Esophagus squamous epithelium (tissue), 5 donors: ENCODE results near the gene PDZD4. TPM values are rescaled to one million over a fixed set of nuclear protein-coding genes. Genes with fewer than 3 reads are reported as not detected.

Experiments used
- DNase-seq: peaks from one replicate; lab custom pipeline; 2025; lab: John Stamatoyannopoulos, UW
- H3K27ac ChIP-seq, 4 donors: fragments of 200-600 bp; sonication (generic); one replicate each; pipeline ENCODE4 v1.5.1; 2016 to 2019; ENCODE audit warnings: mild to moderate bottlenecking in 1 of 4
- H3K27me3 ChIP-seq, 4 donors: fragments of 200-600 bp; sonication (generic); 1 replicate in 3 of 4; 2 replicates in 1 of 4; pipeline versions ENCODE4 v1.5.1 to v1.6.0; 2017 to 2021; ENCODE audit warnings: antibody characterized with exemption in 1 of 4
- H3K36me3 ChIP-seq, 3 donors: fragments of 200-600 bp; sonication (generic); one replicate each; pipeline ENCODE4 v1.5.1; 2016 to 2019
- H3K4me1 ChIP-seq, 3 donors: fragments of 200-600 bp; sonication (generic); one replicate each; pipeline ENCODE4 v1.5.1; 2017 to 2019
- H3K4me3 ChIP-seq, 4 donors: fragments of 200-600 bp; sonication (generic); 1 replicate in 3 of 4; 2 replicates in 1 of 4; pipeline ENCODE4 v1.5.1; 2016 to 2019; ENCODE audit warnings: mild to moderate bottlenecking in 2 of 4, moderate library complexity in 1 of 4
- H3K9me3 ChIP-seq, 3 donors: fragments of 200-600 bp; sonication (generic); one replicate each; pipeline ENCODE4 v1.5.1; 2016 to 2019
- CTCF ChIP-seq, 6 experiments: fragments of 450-650 bp in 4 of 6; fragments of 200-600 bp in 2 of 6; sonication (generic) in 2 of 6; IDR thresholded peaks; one replicate each; pipeline ENCODE4 v1.5.1; 2016 to 2019; ENCODE audit warnings: antibody characterized with exemption in 6 of 6, mild to moderate bottlenecking in 4 of 6, moderate library complexity in 4 of 6
- POLR2A ChIP-seq, 4 donors: fragments of 450-650 bp; IDR thresholded peaks; one replicate each; pipeline ENCODE4 v1.6.1; 2017; ENCODE audit warnings: antibody characterized with exemption in 4 of 4, mild to moderate bottlenecking in 4 of 4, moderate library complexity in 3 of 4
- WGBS, 2 donors: methylation state at CpG; one replicate each; pipeline ENCODE4 v1.1.5; 2018; 5-methylcytosine and 5-hydroxymethylcytosine counted together
- intact Hi-C: fragments of 100-400 bp; cut with DNase I; formaldehyde crosslinking; loops from one replicate; pipeline ENCODE4 v1.15.0; 2022
- total RNA-seq, 4 donors: library from RNA; depleted of rRNA; stranded (reverse); fragments of >200 nt; gene quantifications; one replicate each; pipeline ENCODE4 v1.1.0, GENCODE V29; 2016
- donor health status: DM: yes; HTN: yes; CAD: no.

Gene PDZD4
- total RNA-seq, 4 donors from 2014 or later, result 0.97 to 3.4 (median 1.9) TPM

GRCh38 chrX:153764786-153765137, 65.6 kb downstream of the PDZD4 start:
- no peaks in the 10 kb centered on the region for H3K9me3 ChIP-seq
- TF ChIP-seq POLR2A (IDR thresholded peaks at IDR 0.05), result no peak
- TF ChIP-seq CTCF (IDR thresholded peaks at IDR 0.05), result no peak
- WGBS, 2 donors, result no CpG with 5 or more reads among the region's 7 CpGs
- H3K4me1 ChIP-seq, result peaks cover 0 to 34% (median 20%) of the 10 kb centered on the region in 3 donors
- intact Hi-C loops, result loop anchor here (5.0 kb wide), 1 partner anchor 183 kb away; no protein-coding TSS in a partner anchor
- H3K27ac ChIP-seq, result peak overlapping the region; percentile 39 to 60 (median 48)
- DNase-seq, result no peak
- no peaks in the 10 kb centered on the region for H3K36me3 ChIP-seq
- H3K27me3 ChIP-seq, result no peaks in the 10 kb centered on the region
- peak overlapping the region in 3 of 4 donors; percentile 26 to 60 (median 37) for H3K4me3 ChIP-seq

DNA sequence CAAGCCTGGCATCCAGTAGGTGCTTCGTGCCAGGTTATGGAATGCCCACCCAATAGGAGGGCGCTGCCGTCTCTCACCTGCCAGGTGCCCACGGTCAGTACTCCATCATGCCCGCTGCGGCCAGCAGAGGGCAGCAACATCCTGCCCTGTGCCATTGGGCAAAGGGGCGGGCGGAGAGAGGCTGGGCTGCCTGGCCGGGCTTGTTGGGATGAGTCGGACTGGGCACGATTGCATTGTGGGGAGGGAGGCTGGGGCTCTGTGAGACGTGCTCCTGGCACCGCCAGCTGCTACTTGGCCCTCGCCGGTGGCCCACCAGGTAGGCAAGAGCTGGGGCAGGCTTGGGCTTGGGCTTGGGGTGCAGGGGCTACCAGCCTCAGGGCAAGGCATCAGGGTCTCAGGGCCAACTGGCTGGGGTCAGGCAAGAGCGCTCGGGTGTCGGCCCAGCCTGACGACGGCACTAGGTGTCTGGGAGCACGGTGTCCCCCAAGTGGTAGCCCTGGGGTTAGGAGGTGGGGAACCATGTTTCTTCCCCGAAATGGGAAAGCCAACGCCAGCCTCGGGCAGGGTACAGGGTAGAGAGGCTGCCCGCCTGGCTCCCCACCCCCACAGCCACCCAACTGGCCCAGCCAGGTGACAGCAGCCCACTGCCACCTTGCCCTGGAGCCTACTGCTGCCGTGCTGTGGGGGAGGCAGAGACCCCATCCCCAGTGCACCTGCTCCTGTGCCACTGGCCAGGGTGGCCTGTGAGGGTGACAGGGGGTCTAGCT, 66.2 kb downstream of the PDZD4 start, which contains the start of gene PLXNB3:
TSS of gene PLXNB3 (plus strand) at position 261 of the 767 bp plus-strand sequence. CDS start 1,287 bp downstream, outside the sequence.
- DNase-seq, result no peak
- 70% methylated on average over 2 of the region's 26 CpGs; no CpG with 5 or more reads in 1 of the 2 donors for WGBS, 2 donors
- H3K4me3 ChIP-seq, result peak within 1 kb of the TSS; percentile 13 to 60 (median 32)

GRCh38 chrX:153763298-153763932, 66.9 kb downstream of the PDZD4 start:
- TF ChIP-seq POLR2A (IDR thresholded peaks at IDR 0.05) (no peak), CTCF (IDR thresholded peaks at IDR 0.05) (no peak)
- 72% methylated on average over 4 of the region's 18 CpGs; no CpG with 5 or more reads in 1 of the 2 donors for WGBS, 2 donors
- Histone ChIP-seq H3K4me3 (no peak overlapping the region), H3K36me3 (no peaks in the 10 kb centered on the region), H3K27ac (no peak overlapping the region), H3K4me1 (peaks cover 0 to 34% (median 20%) of the 10 kb centered on the region in 3 donors), H3K9me3 (no peaks in the 10 kb centered on the region), H3K27me3 (no peaks in the 10 kb centered on the region)
- DNase-seq, result no peak
- intact Hi-C loops, result no loop called here

More for the DNA sequence above, 66.2 kb downstream of the PDZD4 start, which contains the start of gene PLXNB3:
- peak; percentile 72 to 89 (median 85) for TF ChIP-seq CTCF (IDR thresholded peaks at IDR 0.05)
- TF ChIP-seq POLR2A (IDR thresholded peaks at IDR 0.05), result peak in 1 of 4 donors; percentile 29
- Histone ChIP-seq H3K27me3 (no peaks in the 10 kb centered on the region), H3K4me1 (peaks cover 0 to 34% (median 20%) of the 10 kb centered on the region in 3 donors), H3K27ac (peak within 1 kb of the TSS; percentile 39 to 60 (median 48)), H3K9me3 (no peaks in the 10 kb centered on the region), H3K36me3 (no peaks in the 10 kb centered on the region)
- intact Hi-C loops, result no loop called here

DNA sequence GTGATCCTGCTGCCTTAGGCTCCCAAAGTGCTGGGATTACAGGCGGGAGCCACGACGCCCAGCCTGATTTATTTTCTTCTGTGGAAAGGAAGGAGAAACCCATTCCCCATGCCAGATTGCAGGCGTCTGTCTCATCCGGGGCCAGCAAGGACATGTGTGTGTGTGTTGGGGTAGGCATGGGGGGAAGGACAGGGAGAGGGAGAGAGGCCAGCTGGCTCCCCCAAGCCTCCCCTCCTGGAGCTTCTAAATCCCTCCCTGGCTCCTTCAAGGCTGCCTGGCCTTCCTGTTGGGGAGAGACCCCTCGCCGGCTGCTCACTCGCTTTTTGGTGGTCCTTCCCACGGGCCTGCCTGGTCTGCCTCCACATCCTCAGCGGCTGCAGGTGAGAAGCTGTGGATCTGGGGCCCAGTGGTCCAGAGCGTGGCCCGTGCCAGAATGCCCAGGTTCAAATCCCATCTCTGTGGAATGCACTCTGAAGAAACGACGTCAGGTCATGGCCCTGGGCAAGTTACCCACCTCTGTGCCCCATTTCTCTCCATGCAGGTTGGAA, 67.6 kb downstream of the PDZD4 start:
- DNase-seq, result no peak
- WGBS, 2 donors, result 79 to 80% methylated on average over 3 to 4 of the region's 14 CpGs
- Histone ChIP-seq H3K9me3 (no peaks in the 10 kb centered on the region), H3K36me3 (no peaks in the 10 kb centered on the region), H3K4me3 (no peak overlapping the region), H3K27me3 (no peaks in the 10 kb centered on the region), H3K4me1 (peaks cover 0 to 34% (median 20%) of the 10 kb centered on the region in 3 donors), H3K27ac (no peak overlapping the region)
- intact Hi-C loops, result no loop called here
- TF ChIP-seq POLR2A (IDR thresholded peaks at IDR 0.05), result no peak
- TF ChIP-seq CTCF (IDR thresholded peaks at IDR 0.05), result no peak
